Measurements from ENCODE around the gene TRPV3. TPM values are rescaled to one million over a fixed set of nuclear protein-coding genes. Genes with fewer than 3 reads are reported as not detected.

The TRPV3 gene
- total RNA-seq, 1 donor from 2014 or later = 0.52 TPM

- Histone ChIP-seq H3K9me3 (ENCODE audit: control insufficient read depth in 3 of 3, low read length in 3 of 3) (no peaks in the 10 kb centered on the region), H3K9ac (ENCODE audit: low read depth in 1 of 3, low read length in 3 of 3) (no peak overlapping the region), H3K27me3 (ENCODE audit: control insufficient read depth in 3 of 3, insufficient read depth in 3 of 3, low read length in 3 of 3) (no peaks in the 10 kb centered on the region), H3K4me1 (ENCODE audit: control insufficient read depth in 3 of 3, insufficient read depth in 3 of 3, low read length in 3 of 3) (peaks cover 0 to 6% (median 0%) of the 10 kb centered on the region in 3 donors), H3K27ac (ENCODE audit: low read depth, low read length) (no peak overlapping the region), H3K4me3 (ENCODE audit: low read length in 3 of 3) (no peak overlapping the region), H3K36me3 (ENCODE audit: control insufficient read depth in 3 of 3, insufficient read depth in 3 of 3, low read length in 3 of 3) (no peaks in the 10 kb centered on the region)
Measured at GRCh38 chr17:3549610-3550162, 7.9 kb downstream of the TRPV3 start.

- no peak overlapping the region for H3K4me3 ChIP-seq (ENCODE audit: low read length in 3 of 3)
- H3K4me1 ChIP-seq (ENCODE audit: control insufficient read depth in 3 of 3, insufficient read depth in 3 of 3, low read length in 3 of 3) = no peaks in the 10 kb centered on the region
- H3K9ac ChIP-seq (ENCODE audit: low read depth in 1 of 3, low read length in 3 of 3) = no peak overlapping the region
- no peaks in the 10 kb centered on the region for H3K27me3 ChIP-seq (ENCODE audit: control insufficient read depth in 3 of 3, insufficient read depth in 3 of 3, low read length in 3 of 3)
- no peak overlapping the region for H3K27ac ChIP-seq (ENCODE audit: low read depth, low read length)
- no peaks in the 10 kb centered on the region for H3K9me3 ChIP-seq (ENCODE audit: control insufficient read depth in 3 of 3, low read length in 3 of 3)
- peaks cover 0 to 4% (median 0%) of the 10 kb centered on the region in 3 donors for H3K36me3 ChIP-seq (ENCODE audit: control insufficient read depth in 3 of 3, insufficient read depth in 3 of 3, low read length in 3 of 3)
Measured at GRCh38 chr17:3547628-3548027, 10.0 kb downstream of the TRPV3 start.

- H3K36me3 ChIP-seq (ENCODE audit: control insufficient read depth in 3 of 3, insufficient read depth in 3 of 3, low read length in 3 of 3) = peaks cover 0 to 8% (median 0%) of the 10 kb centered on the region in 3 donors
- H3K9ac ChIP-seq (ENCODE audit: low read depth in 1 of 3, low read length in 3 of 3) = no peak overlapping the region
- no peak overlapping the region for H3K27ac ChIP-seq (ENCODE audit: low read depth, low read length)
- H3K9me3 ChIP-seq (ENCODE audit: control insufficient read depth in 3 of 3, low read length in 3 of 3) = no peaks in the 10 kb centered on the region
- H3K4me3 ChIP-seq (ENCODE audit: low read length in 3 of 3) = no peak overlapping the region
- no peaks in the 10 kb centered on the region for H3K4me1 ChIP-seq (ENCODE audit: control insufficient read depth in 3 of 3, insufficient read depth in 3 of 3, low read length in 3 of 3)
- no peaks in the 10 kb centered on the region for H3K27me3 ChIP-seq (ENCODE audit: control insufficient read depth in 3 of 3, insufficient read depth in 3 of 3, low read length in 3 of 3)
Measured at GRCh38 chr17:3546997-3547396, 10.6 kb downstream of the TRPV3 start.

- Histone ChIP-seq H3K4me3 (ENCODE audit: low read length in 3 of 3) (no peak overlapping the region), H3K9me3 (ENCODE audit: control insufficient read depth in 3 of 3, low read length in 3 of 3) (no peaks in the 10 kb centered on the region)
Measured at GRCh38 chr17:3546521-3546920, 11.1 kb downstream of the TRPV3 start.

GRCh38 chr17:3545151-3545550 is 12.5 kb downstream of the TRPV3 start:
- peak overlapping the region in 1 of 3 donors; percentile 3 for H3K9ac ChIP-seq (ENCODE audit: low read depth in 1 of 3, low read length in 3 of 3)
- peaks cover 0 to 8% (median 0%) of the 10 kb centered on the region in 3 donors for H3K36me3 ChIP-seq (ENCODE audit: control insufficient read depth in 3 of 3, insufficient read depth in 3 of 3, low read length in 3 of 3)
- no peaks in the 10 kb centered on the region for H3K4me1 ChIP-seq (ENCODE audit: control insufficient read depth in 3 of 3, insufficient read depth in 3 of 3, low read length in 3 of 3)
- H3K9me3 ChIP-seq (ENCODE audit: control insufficient read depth in 3 of 3, low read length in 3 of 3) = peaks cover 0 to 2% (median 0%) of the 10 kb centered on the region in 3 donors
- H3K27ac ChIP-seq (ENCODE audit: low read depth, low read length) = no peak overlapping the region
- H3K4me3 ChIP-seq (ENCODE audit: low read length in 3 of 3) = no peak overlapping the region
- no peaks in the 10 kb centered on the region for H3K27me3 ChIP-seq (ENCODE audit: control insufficient read depth in 3 of 3, insufficient read depth in 3 of 3, low read length in 3 of 3)

More at GRCh38 chr17:3546521-3546920, 11.1 kb downstream of the TRPV3 start:
- Histone ChIP-seq H3K27ac (ENCODE audit: low read depth, low read length) (no peak overlapping the region), H3K27me3 (ENCODE audit: control insufficient read depth in 3 of 3, insufficient read depth in 3 of 3, low read length in 3 of 3) (no peaks in the 10 kb centered on the region), H3K9ac (ENCODE audit: low read depth in 1 of 3, low read length in 3 of 3) (no peak overlapping the region), H3K4me1 (ENCODE audit: control insufficient read depth in 3 of 3, insufficient read depth in 3 of 3, low read length in 3 of 3) (no peaks in the 10 kb centered on the region), H3K36me3 (ENCODE audit: control insufficient read depth in 3 of 3, insufficient read depth in 3 of 3, low read length in 3 of 3) (peaks cover 0 to 8% (median 0%) of the 10 kb centered on the region in 3 donors)

- Histone ChIP-seq H3K36me3 (ENCODE audit: control insufficient read depth in 3 of 3, insufficient read depth in 3 of 3, low read length in 3 of 3) (peaks cover 0 to 8% (median 0%) of the 10 kb centered on the region in 3 donors), H3K4me1 (ENCODE audit: control insufficient read depth in 3 of 3, insufficient read depth in 3 of 3, low read length in 3 of 3) (no peaks in the 10 kb centered on the region), H3K9me3 (ENCODE audit: control insufficient read depth in 3 of 3, low read length in 3 of 3) (peaks cover 0 to 2% (median 0%) of the 10 kb centered on the region in 3 donors), H3K4me3 (ENCODE audit: low read length in 3 of 3) (no peak overlapping the region), H3K9ac (ENCODE audit: low read depth in 1 of 3, low read length in 3 of 3) (no peak overlapping the region), H3K27me3 (ENCODE audit: control insufficient read depth in 3 of 3, insufficient read depth in 3 of 3, low read length in 3 of 3) (no peaks in the 10 kb centered on the region), H3K27ac (ENCODE audit: low read depth, low read length) (no peak overlapping the region)
Measured at GRCh38 chr17:3544365-3544764, 13.2 kb downstream of the TRPV3 start.

GRCh38 chr17:3543453-3543852 is 14.2 kb downstream of the TRPV3 start:
- Histone ChIP-seq H3K4me1 (ENCODE audit: control insufficient read depth in 3 of 3, insufficient read depth in 3 of 3, low read length in 3 of 3) (no peaks in the 10 kb centered on the region), H3K27me3 (ENCODE audit: control insufficient read depth in 3 of 3, insufficient read depth in 3 of 3, low read length in 3 of 3) (no peaks in the 10 kb centered on the region), H3K27ac (ENCODE audit: low read depth, low read length) (no peak overlapping the region), H3K9ac (ENCODE audit: low read depth in 1 of 3, low read length in 3 of 3) (no peak overlapping the region), H3K9me3 (ENCODE audit: control insufficient read depth in 3 of 3, low read length in 3 of 3) (peaks cover 0 to 2% (median 0%) of the 10 kb centered on the region in 3 donors), H3K36me3 (ENCODE audit: control insufficient read depth in 3 of 3, insufficient read depth in 3 of 3, low read length in 3 of 3) (peaks cover 0 to 8% (median 0%) of the 10 kb centered on the region in 3 donors), H3K4me3 (ENCODE audit: low read length in 3 of 3) (no peak overlapping the region)

GRCh38 chr17:3542410-3543088 is 15.1 kb downstream of the TRPV3 start:
- Histone ChIP-seq H3K4me1 (ENCODE audit: control insufficient read depth in 3 of 3, insufficient read depth in 3 of 3, low read length in 3 of 3) (no peaks in the 10 kb centered on the region), H3K9me3 (ENCODE audit: control insufficient read depth in 3 of 3, low read length in 3 of 3) (peaks cover 0 to 2% (median 0%) of the 10 kb centered on the region in 3 donors), H3K36me3 (ENCODE audit: control insufficient read depth in 3 of 3, insufficient read depth in 3 of 3, low read length in 3 of 3) (peaks cover 0 to 8% (median 0%) of the 10 kb centered on the region in 3 donors), H3K27ac (ENCODE audit: low read depth, low read length) (no peak overlapping the region), H3K9ac (ENCODE audit: low read depth in 1 of 3, low read length in 3 of 3) (no peak overlapping the region), H3K27me3 (ENCODE audit: control insufficient read depth in 3 of 3, insufficient read depth in 3 of 3, low read length in 3 of 3) (no peaks in the 10 kb centered on the region), H3K4me3 (ENCODE audit: low read length in 3 of 3) (no peak overlapping the region)

GRCh38 chr17:3539881-3540540 is 17.6 kb downstream of the TRPV3 start:
- H3K27ac ChIP-seq (ENCODE audit: low read depth, low read length) = no peak overlapping the region
- H3K36me3 ChIP-seq (ENCODE audit: control insufficient read depth in 3 of 3, insufficient read depth in 3 of 3, low read length in 3 of 3) = peaks cover 0 to 8% (median 0%) of the 10 kb centered on the region in 3 donors
- H3K4me1 ChIP-seq (ENCODE audit: control insufficient read depth in 3 of 3, insufficient read depth in 3 of 3, low read length in 3 of 3) = peaks cover 0 to 3% (median 0%) of the 10 kb centered on the region in 3 donors
- no peak overlapping the region for H3K4me3 ChIP-seq (ENCODE audit: low read length in 3 of 3)
- H3K9ac ChIP-seq (ENCODE audit: low read depth in 1 of 3, low read length in 3 of 3) = no peak overlapping the region
- no peaks in the 10 kb centered on the region for H3K27me3 ChIP-seq (ENCODE audit: control insufficient read depth in 3 of 3, insufficient read depth in 3 of 3, low read length in 3 of 3)
- peaks cover 0 to 2% (median 0%) of the 10 kb centered on the region in 3 donors for H3K9me3 ChIP-seq (ENCODE audit: control insufficient read depth in 3 of 3, low read length in 3 of 3)

GRCh38 chr17:3536716-3537115 is 20.9 kb downstream of the TRPV3 start:
- Histone ChIP-seq H3K27me3 (ENCODE audit: control insufficient read depth in 3 of 3, insufficient read depth in 3 of 3, low read length in 3 of 3) (no peaks in the 10 kb centered on the region), H3K4me3 (ENCODE audit: low read length in 3 of 3) (no peak overlapping the region), H3K9me3 (ENCODE audit: control insufficient read depth in 3 of 3, low read length in 3 of 3) (peaks cover 0 to 2% (median 0%) of the 10 kb centered on the region in 3 donors), H3K4me1 (ENCODE audit: control insufficient read depth in 3 of 3, insufficient read depth in 3 of 3, low read length in 3 of 3) (peaks cover 0 to 5% (median 0%) of the 10 kb centered on the region in 3 donors), H3K9ac (ENCODE audit: low read depth in 1 of 3, low read length in 3 of 3) (no peak overlapping the region), H3K36me3 (ENCODE audit: control insufficient read depth in 3 of 3, insufficient read depth in 3 of 3, low read length in 3 of 3) (no peaks in the 10 kb centered on the region), H3K27ac (ENCODE audit: low read depth, low read length) (no peak overlapping the region)
